ENCODE data around the gene G0S2.

- TF ChIP-seq CTCF (tag by site-specific recombination; IDR thresholded peaks at IDR 0.05) (no peak), ZNF558 (tag by site-specific recombination; IDR thresholded peaks at IDR 0.05) (no peak), ZNF571 (tag by site-specific recombination; IDR thresholded peaks at IDR 0.05) (no peak), KLF8 (tag by site-specific recombination; IDR thresholded peaks at IDR 0.05) (no peak), ZNF404 (tag by site-specific recombination; IDR thresholded peaks at IDR 0.05) (no peak), REST (tag by site-specific recombination; IDR thresholded peaks at IDR 0.05) (no peak), ZNF37A (tag by site-specific recombination; IDR thresholded peaks at IDR 0.05) (no peak), ZNF221 (tag by site-specific recombination; IDR thresholded peaks at IDR 0.05; ENCODE audit: borderline replicate concordance) (no peak), YY1 (tag by site-specific recombination; IDR thresholded peaks at IDR 0.05) (no peak), REPIN1 (tag by site-specific recombination; IDR thresholded peaks at IDR 0.05; ENCODE audit: low read depth) (no peak), TCF7L2 (IDR thresholded peaks at IDR 0.05; ENCODE audit: borderline replicate concordance, low read depth, low read length) (no peak)
Observed at GRCh38 chr1:209721323-209721722, 46.1 kb downstream of the G0S2 start.
